SK-N-MC (cell line): Measurements from ENCODE around the gene RIPOR3.

Experiments used
- EZH2 ChIP-seq: fragments of 200-600 bp; sonication (generic); IDR thresholded peaks from one replicate; pipeline ENCODE4 v1.6.1; 2017; ENCODE audit warnings: antibody characterized with exemption
- FOXP2 ChIP-seq: optimal IDR thresholded peaks from 2 replicates; pipeline ENCODE3; 2011; ENCODE audit warnings: mild to moderate bottlenecking, moderate library complexity; ENCODE audit not compliant: insufficient read depth; ENCODE audit errors: extremely low read length, control extremely low read depth
- POLR2AphosphoS5 ChIP-seq: IDR thresholded peaks from 2 replicates; pipeline ENCODE4 v1.6.1; 2012; ENCODE audit warnings: mild to moderate bottlenecking, low read depth, low read length, borderline replicate concordance

GRCh38 chr20:50716518-50716917 is 25.2 kb upstream of the RIPOR3 start:
- TF ChIP-seq POLR2AphosphoS5 (no peak), EZH2 (no peak), FOXP2 (no peak)
